ENCODE measurements around the gene ATP10D.
"Not testable (repeated sequence)": the region's sequence is repeated elsewhere in the genome, so short reads cannot be mapped to it uniquely, and the experiment has no call there.

Gene ATP10D

DNA sequence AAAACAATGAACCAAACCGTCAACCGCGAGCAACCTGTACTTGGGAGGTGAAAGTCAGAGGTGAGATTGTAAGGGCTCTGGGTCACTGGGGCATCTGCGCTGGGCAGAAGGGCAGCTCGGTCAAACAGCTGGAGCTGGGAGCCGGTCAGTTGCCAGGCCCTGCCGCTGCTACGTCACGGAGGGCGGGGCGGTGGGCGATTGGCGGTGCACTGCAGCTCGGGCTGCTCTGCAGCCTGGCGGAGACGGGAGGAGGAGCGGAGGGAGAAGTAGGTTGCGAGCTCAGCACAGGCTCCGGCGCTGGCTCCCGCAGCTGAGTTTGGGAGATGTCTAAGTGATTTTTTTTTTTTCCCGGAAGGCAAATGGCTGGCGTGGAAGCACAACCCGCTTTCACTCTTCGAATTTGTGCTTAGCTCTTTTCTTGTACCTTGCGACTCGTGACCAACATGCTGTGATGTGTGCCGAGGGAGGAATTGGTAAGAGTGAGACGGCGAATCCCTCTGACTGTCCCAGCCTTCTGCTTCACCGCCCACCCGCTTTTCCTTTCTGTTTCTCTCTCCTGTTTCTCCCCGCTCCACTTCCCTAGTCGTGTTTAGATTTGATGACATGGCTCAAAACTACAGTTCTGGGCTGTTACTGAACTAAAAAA lies at the start of gene ATP10D:
Gene ATP10D (plus strand): TSS at position 229 of the 646 bp plus-strand sequence. CDS start 27,266 bp downstream, outside the sequence.
- peak; percentile 98 for DNase-seq (ENCODE audit: low read depth, low spot score)

DNA sequence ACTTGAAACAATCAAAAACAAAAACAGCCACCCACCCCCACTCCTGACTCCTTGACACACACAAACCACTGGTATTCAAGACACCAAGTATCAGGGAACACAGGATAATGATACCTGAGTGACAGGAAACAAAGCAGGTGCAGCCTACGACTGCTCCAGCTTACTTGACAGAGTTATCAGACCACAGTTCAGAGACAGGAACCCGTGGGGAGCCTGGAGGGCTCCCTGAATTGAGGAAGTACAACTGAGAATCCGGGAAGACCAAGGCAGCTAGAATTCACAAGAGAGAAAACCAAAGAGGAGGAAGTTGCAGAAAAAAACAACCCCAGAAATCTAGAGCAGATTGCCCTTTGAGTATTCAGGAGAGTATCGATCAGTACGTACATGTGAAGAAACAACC lies 42.1 kb upstream of the ATP10D start:
- DNase-seq (ENCODE audit: low read depth, low spot score) = no peak

DNA sequence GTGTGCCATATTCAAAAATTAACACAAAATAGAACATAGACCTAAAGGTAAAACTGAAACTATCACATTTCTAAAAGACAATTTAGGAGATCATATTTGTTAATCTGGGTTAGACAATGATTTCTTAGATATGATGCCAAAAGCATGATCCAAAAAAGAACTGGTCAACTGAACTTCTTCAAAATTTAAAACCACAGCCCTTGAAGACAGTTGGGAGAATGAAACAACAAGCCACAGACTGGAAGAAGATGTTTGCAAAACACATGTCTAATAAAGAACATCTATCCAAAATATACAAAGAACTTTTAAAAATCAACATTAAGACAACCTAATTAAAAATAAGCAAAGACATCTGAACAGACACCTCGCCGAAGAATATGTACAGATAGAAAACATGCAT lies 41.0 kb upstream of the ATP10D start:
- no peak for DNase-seq (ENCODE audit: low read depth, low spot score)

DNA sequence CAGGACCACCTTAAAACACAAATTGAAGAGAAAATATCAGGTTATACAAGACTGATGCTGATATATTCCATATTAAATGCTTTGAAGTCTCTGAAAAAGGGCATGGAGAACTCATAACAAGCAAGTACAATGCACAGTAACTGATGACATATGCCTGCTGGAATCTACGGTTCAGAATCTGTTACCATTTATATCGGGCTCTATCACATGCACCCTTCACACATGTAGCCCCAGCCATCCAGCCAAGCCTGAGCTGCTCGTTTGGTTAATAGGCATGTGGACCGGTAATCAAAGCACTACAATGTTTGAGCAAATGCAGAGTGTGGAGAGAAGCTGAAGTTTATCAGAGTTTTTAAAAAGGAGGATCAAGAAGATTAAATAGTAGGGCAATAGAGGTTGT lies 33.4 kb upstream of the ATP10D start:
- DNase-seq (ENCODE audit: low read depth, low spot score) = no peak

DNA sequence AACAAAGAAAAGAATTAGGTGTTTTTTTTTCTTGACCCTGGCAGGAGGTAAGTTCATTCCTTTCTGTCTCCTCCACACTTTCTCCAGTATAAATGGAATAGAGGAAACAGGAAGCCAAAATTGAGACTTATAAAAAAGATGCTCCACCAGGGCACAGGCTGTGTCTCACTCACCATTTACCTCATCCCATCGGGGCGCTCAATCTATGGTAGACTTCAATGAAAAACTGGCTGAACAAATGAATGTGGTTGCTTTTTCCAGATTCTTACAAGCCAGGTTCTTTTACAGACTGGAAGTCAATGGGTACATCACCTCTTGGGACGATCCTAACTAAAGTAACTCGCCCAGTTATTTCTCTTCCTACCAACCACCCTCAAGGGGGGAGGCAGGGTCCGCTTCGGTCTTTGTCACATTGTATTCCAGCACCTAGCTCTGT lies 22.3 kb upstream of the ATP10D start:
- DNase-seq (ENCODE audit: low read depth, low spot score) = no peak

DNA sequence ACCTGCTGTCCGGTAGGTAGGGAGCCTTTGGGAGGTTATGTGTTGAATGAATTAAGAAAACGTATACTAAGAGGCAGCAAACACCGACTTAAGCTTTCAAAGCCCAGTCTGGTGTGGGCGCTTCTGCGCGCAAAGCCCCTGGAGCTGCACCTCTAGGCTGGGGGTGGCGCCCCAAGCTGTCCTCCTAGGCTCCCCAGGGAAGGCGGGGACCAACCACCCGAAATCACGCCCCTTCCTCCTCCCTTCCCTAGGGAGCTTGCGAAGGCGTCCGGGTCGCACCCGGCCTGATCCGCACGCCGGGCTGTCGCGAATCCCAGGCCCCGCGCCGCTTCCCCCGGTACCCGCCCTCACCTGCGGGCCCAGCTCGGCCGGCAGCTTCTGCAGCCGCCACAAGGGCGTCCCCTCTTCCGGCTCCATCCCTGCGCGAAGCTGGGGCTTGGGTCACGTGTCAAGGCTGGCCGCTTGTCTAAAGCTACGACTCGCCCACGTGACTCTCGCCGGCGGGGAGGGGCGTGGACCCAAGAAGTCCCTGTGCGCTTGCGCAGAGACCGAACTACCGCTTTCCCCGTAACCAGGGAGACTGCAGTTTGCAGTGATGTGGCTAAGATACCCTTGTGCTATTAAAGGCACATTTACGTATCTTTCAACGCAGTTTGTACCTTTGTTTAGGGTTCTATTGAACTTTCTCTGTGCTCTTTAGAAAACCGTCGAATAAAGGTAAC lies 21.7 kb upstream of the ATP10D start, which contains the start of gene COMMD8:
Gene COMMD8 (minus strand): TSS at position 468 of the 722 bp plus-strand sequence. CDS start 51 bp downstream, at position 417.
- peak; percentile 98 for DNase-seq (ENCODE audit: low read depth, low spot score)

DNA sequence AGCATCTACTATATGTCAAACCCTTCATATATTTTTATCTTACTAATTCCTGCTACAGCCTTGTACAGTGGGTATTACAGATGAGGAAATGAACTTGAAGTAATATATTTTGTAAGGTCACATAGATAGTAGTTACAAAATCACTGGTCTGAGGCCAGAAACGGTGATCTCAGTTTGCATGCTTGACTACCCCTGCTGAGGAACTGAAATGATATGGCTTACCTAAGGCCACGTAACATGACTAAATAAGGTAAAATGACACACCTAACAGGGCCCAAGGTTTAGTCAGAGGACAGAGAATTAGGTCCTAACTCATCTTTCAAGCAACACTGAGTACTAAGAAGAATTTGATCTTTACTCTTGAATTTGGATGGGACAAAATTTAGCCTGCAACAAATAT lies 20.1 kb upstream of the ATP10D start:
- no peak for DNase-seq (ENCODE audit: low read depth, low spot score)

DNA sequence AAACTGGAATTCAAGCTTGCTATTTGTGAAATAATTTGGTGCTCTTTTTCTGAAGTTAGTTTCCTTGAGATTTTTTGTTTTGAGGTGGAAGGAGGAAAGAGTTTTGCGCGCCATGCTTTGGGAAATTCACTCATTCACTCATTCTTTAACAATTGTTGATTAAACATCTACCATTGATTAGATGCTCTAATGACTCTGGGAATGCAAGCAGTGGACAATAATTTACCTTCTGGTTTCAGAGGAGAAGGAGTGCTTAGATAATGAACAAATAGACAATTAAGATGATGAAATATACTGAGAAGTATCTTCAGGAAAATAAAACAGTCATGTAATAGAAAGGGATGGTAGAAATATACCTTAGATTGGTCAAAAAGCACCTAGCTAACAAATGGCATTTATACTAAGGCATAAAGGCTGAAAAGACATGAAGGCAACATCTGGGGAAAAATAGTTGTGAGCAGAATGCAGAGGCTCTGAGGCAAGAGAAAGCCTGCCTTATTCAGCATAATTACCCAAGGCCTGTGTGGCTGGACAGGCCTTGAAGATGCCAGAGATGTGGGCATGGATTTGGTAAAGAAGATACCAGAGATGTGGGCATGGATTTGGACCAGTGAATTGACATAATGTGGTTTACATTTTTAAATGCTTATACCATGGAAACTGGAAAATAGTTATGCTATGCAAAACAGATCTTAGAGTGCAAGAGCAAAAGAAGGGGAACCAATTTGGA lies 18.9 kb upstream of the ATP10D start:
- DNase-seq (ENCODE audit: low read depth, low spot score) = no peak

DNA sequence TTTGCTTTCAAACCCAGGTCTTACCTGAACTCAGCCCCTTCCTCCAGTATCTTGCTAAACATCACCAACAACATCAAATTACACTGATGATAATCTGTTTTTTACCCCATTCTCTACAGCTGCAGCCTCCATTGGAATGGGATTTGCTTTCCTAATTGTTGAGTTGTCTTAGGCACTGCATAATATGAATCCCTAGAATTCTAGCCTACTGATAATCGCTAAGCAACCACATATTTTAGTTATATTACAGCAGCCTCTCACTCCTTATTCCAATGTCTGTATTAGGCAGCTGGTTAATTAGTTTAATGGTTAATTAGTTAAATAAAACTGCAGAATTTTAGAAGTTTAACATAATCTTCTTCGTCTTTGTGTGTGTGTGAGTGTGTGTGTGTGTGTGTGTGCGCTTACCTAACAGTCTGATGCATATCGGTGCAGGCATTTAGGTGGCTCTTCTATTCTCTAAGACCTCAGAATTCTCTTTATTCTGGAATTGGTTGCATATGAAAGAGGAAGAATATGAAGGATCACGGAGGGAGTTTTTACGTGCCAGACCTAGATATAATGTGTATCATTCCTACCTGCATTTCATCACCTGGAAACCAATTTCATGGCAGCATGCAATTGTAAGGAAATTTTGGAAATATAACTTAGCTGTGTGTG lies 16.2 kb upstream of the ATP10D start:
- peak; percentile 63 for DNase-seq (ENCODE audit: low read depth, low spot score)

DNA sequence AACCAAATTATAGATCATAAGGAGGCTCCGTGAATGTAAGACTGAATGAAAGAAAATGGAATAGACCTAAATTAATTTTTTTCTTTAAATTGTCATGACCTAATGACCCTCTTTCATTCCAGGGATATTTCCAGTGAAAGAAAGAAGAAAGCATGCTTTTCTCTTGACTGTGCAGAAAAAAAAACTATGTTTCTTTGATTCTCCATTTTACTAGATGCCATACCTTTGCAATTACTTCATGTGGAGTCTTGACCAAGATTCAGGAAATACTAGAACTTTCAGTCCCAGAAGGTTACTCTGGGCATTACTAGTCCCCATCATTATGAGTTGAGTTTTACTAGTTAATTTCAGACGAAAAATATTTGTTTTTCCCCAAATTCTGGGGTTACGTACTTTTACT lies 15.1 kb upstream of the ATP10D start:
- DNase-seq (ENCODE audit: low read depth, low spot score) = peak; percentile 55

DNA sequence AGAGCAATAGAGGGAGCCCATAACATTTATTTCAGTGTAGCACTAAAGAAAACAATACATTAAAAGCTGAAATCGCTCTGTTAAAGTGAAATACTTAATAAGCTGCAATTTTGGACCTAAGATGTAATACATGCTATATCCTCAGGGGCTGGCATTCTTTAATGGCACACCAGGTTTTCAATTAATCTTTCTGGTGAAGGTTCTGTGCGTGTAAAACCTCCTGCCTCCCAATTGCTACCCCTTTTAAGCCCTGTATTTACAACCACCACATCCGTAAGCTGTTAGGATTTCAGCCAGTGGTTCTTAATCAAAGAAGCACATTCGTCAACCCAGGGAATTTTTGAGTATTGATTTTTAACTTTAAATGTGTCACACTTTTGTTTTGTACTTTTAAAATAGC lies 14.0 kb upstream of the ATP10D start:
- DNase-seq (ENCODE audit: low read depth, low spot score) = no peak

DNA sequence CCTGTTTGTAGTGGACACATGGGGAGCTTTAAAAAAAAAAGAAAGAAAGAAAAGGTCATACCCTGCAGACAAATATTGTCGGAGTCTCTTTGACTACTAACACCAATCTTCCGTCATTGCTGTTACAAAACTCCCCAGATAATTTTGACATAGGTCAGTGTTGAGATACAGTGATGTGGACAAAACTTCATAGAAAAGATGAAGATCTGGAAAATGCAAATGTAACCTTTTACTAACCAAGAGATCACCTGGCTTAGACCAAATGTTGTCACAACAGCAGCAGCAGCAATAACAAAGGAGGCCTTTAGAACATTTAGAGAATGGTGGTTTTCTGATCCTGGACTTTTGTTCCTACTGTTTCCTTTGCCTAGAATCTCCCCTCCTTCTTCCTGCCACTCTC lies 13.5 kb upstream of the ATP10D start:
- DNase-seq (ENCODE audit: low read depth, low spot score) = no peak

DNA sequence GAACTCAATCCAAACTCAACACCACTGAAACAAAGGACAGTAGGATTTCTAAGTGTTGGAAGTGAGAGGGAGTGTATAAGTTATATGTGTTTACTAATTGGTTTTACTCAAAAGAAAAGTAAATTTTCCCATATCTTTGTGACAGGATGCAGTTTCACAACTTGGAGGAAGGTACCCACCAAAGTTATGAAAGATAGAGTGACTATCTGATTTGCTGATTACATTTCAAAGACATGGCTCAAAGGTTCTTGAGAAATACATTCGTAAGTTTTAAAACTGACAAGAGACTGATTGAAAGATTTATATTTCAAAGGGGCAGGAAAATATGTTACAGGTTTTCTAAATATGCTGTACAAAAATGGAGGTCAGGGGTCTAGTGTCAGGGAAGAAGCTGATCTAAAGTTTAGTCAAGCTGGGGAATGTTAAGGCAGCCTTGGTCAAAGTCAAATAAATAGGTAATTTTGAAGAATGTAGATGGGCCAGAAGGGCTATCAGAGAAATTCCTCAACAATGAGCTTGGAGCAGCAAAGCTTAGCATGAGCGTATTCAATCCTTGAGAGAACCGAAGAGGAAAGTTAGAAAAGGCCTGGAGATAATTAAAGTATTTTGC lies 11.8 kb upstream of the ATP10D start:
- DNase-seq (ENCODE audit: low read depth, low spot score) = no peak

DNA sequence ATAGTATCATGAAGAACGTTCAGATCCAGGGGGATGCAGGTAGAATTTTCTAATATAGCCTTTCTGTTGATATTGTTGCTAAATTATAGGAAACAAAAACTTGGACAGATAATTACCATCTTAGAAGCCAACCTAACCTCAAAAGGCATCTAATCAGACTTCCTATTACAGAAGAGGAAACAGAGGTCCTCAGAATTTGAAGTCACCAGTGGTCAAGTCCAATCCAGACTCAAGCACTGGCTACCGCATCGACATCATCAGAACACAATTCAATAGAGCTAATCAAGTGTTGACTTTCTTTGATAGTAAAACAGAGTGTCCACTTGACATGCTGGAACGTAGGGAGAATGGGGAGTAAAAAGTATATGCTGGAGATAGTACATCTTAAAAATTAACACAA lies 10.3 kb upstream of the ATP10D start:
- DNase-seq (ENCODE audit: low read depth, low spot score) = no peak

DNA sequence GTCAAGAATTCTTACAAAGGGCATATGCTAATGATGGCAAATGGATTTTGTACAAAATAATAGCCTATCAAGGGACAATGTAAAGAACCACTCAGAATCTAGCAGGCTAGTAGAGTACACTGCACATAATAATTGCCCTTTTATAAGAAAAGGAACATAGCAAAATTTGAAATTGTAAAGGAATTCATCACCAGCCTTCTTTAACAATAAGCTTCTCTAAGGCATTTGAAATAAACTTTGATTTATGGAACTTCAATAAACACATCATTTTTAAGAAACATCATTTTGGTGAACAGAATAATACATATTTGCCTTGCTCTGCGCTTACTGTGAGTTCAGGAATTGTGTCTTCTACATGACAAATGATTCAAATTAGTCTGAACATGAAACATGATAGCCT lies 9.7 kb upstream of the ATP10D start:
- DNase-seq (ENCODE audit: low read depth, low spot score) = no peak

DNA sequence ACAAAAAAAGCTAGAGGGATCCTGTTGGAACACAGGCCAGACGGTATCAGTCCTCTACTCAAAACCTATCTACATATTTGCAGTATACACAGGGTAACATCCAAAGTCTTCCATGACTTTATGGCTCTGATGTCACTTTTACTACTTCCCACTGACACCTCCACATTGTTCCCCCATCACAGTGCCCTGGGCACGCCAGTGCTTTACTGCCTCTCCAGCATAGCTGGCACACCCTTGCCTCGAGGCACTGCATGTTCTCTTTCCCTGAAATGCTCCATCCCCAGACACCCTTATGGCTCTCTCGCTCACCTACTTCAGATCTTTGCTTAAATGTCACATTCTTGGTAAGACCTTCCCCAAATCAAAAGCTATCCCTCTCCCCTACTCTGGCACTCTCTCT lies 6.3 kb upstream of the ATP10D start:
- DNase-seq (ENCODE audit: low read depth, low spot score) = no peak

DNA sequence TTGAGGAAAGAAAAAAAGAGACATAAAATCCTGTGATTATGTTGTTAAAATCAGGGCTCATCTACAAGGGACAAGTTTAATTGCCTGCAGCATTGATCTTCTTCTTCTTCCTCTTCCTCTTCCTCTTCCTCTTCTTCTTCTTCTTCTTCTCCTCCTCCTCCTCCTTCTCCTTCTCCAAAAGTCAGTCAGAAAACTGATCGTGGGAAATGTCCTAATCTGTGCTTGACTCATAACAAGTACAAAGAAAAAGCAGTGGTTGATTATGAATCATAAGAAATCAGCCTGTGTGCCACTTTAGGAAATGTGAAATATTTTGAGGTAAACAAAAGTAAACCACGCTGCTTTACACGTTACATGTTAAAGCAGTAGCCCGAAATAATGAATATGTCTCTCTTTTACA lies 2.7 kb upstream of the ATP10D start:
- peak; percentile 40 for DNase-seq (ENCODE audit: low read depth, low spot score)

DNA sequence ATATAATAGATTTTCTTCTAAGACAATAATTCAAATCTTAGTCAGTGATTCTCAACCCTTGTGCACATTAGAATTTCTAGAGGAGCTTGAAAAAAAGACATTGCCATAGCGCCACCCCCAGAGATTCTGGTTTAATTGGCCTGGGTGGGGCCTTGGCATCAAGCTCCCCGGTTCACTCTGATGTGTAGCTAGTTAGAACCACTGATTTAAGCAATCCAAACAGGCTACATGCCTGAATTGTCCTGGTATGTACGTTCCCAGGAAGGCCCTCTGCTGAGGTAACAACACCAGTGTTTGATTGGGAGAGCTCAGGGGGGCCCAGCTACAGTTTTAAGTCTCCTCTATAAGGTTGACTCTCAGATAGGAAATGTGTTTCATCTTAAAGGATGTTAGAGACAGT lies 1.3 kb upstream of the ATP10D start:
- peak; percentile 62 for DNase-seq (ENCODE audit: low read depth, low spot score)

DNA sequence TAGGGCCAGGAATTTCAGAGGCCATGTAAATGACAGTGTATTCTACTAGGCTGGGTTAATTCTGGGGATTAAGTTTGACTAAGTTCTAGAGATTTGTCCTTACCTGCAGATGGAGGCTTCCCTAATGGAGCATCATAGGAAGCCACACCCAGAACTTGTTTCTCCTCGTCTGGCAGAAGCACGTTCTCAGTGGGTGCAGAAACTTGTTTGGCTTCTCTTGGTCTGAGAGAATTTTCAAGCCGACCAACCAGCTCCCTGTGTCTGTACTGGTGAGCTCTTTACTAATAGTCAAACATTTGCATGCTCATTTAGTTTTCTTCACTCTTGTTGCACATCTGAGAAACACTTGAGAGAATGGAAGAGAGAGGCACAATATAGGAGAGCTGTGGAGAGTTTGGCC lies 907 bp upstream of the ATP10D start:
- no peak for DNase-seq (ENCODE audit: low read depth, low spot score)

DNA sequence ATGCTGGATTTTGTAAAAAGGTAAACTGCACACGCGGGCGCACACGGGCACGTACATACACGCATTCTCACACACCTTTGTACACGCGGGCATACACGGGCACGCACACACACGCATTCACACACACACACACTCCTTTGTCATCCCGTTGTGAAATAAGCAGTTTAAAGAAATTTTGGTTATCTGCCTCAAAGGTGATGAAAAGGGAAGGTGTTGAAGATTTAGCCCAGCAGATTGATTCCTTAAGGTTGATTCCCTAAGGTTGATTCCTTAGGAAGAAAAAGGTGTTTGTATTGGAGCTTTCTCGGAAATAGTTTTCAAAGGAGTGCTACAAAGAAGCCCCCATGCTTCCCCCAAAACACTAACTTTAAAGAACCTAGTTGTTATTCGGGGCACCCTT lies 693 bp downstream of the ATP10D start:
- DNase-seq (ENCODE audit: low read depth, low spot score) = peak; percentile 31

DNA sequence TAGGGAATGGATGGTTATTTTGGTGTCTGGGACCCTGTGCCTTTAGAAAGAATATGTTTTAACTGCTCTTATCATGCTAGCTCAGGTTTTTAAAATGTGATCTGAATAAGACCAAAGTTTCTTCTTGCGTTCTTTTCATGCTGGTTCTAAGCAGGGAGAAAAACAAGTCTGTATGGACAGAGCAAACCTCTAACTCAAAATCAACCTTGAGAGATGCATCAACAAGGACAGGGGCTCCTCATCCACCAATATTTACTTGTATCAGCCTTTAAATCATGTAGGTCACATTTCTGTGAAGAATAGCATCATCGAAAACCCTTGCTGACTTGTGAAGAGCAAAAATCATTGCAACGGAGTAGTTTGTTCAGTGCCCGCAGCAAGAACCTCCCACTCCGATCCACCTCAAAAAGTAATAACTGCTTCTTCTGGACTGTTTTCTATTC lies 1.2 kb downstream of the ATP10D start:
- DNase-seq (ENCODE audit: low read depth, low spot score) = peak; percentile 35

DNA sequence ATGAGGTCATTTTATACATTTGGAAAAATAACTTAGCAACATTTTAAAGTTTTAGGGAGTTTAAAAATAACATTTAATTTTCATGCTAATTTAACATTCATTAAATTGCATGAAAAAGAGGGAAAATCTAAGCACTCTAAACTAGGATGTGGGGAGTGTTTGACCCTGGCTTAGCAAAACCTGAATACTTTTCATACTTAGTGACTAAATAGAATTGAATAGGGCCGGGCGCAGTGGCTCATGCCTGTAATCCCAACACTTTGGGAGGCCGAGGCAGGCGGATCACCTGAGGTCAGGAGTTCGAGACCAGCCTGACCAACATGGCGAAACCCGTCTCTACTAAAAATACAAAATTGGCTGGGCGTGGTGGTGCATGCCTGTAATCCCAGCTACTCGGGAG lies 1.7 kb downstream of the ATP10D start:
- not testable (repeated sequence) for DNase-seq (ENCODE audit: low read depth, low spot score)

Data from astrocyte of the hippocampus (primary cell).